KBM-7 (cell line): Measurements from ENCODE around the gene CYB5D1.
A peak's percentile ranks its signal among the peaks of the same experiment; 100 is the strongest.

Source experiments
- DNase-seq: peaks from one replicate; pipeline ENCODE4 v3.0.0-alpha.2; 2015
- in situ Hi-C: fragments of 300-500 bp; cut with MboI; formaldehyde crosslinking; loops from 2 replicates; pipeline ENCODE4 v1.14.3; 2020; ENCODE audit warnings: low sequenced_read_pairs, low pct_unique_long_range_greater_than_20kb, mixed read lengths

CYB5D1 gene

GRCh38 chr17:7880076-7880868 lies 22.5 kb downstream of the CYB5D1 start:
- in situ Hi-C loops = no loop called here
- peak; percentile 59 for DNase-seq

- in situ Hi-C loops = no loop called here
- DNase-seq = no peak
Measured at GRCh38 chr17:7881276-7882054, 23.7 kb downstream of the CYB5D1 start.

- DNase-seq = no peak
- in situ Hi-C loops = no loop called here
Measured at GRCh38 chr17:7882068-7882467, 24.3 kb downstream of the CYB5D1 start.

GRCh38 chr17:7882629-7883028 lies 24.8 kb downstream of the CYB5D1 start:
- DNase-seq = no peak
- in situ Hi-C loops = no loop called here

GRCh38 chr17:7883781-7884386 lies 26.1 kb downstream of the CYB5D1 start:
- in situ Hi-C loops = no loop called here
- DNase-seq = peak; percentile 31

GRCh38 chr17:7884581-7885366 lies 27.0 kb downstream of the CYB5D1 start:
- peak; percentile 19 for DNase-seq
- in situ Hi-C loops = no loop called here

GRCh38 chr17:7885367-7886226 lies 27.8 kb downstream of the CYB5D1 start:
- in situ Hi-C loops = no loop called here
- DNase-seq = peak; percentile 61

- DNase-seq = peak; percentile 58
- in situ Hi-C loops = no loop called here
Measured at GRCh38 chr17:7886227-7887037, 28.6 kb downstream of the CYB5D1 start.

- DNase-seq = no peak
- in situ Hi-C loops = no loop called here
Measured at GRCh38 chr17:7887038-7887481, 29.3 kb downstream of the CYB5D1 start.

- peak; percentile 99 for DNase-seq
- in situ Hi-C loops = no loop called here
Measured at GRCh38 chr17:7887482-7888183, 29.8 kb downstream of the CYB5D1 start.

GRCh38 chr17:7888184-7888920 lies 30.5 kb downstream of the CYB5D1 start, which contains the start of gene CHD3:
Gene CHD3, plus strand, starts transcription at chr17:7888789. Its CDS starts 212 bp downstream, at chr17:7889001.
- in situ Hi-C loops = no loop called here
- DNase-seq = no peak

GRCh38 chr17:7889166-7889955 lies 31.6 kb downstream of the CYB5D1 start:
- DNase-seq = peak; percentile 78

GRCh38 chr17:7893187-7893880 lies 35.5 kb downstream of the CYB5D1 start:
- in situ Hi-C loops = no loop called here
- no peak for DNase-seq

More at GRCh38 chr17:7889166-7889955, 31.6 kb downstream of the CYB5D1 start:
- in situ Hi-C loops = no loop called here

- no peak for DNase-seq
- in situ Hi-C loops = no loop called here
Measured at GRCh38 chr17:7894226-7894625, 36.4 kb downstream of the CYB5D1 start.

GRCh38 chr17:7894866-7895265 lies 37.1 kb downstream of the CYB5D1 start:
- in situ Hi-C loops = no loop called here
- no peak for DNase-seq
